HEK293 (cell line): ENCODE results near the gene KCNJ5.

ENCODE experiments used
- CTCF ChIA-PET: fragments of 350-600 bp; formaldehyde crosslinking; extraction: SDS; loops from one replicate; lab custom pipeline; 2021; ENCODE audit warnings: antibody characterized with exemption; lab: Yijun Ruan, JAX
- POLR2A ChIA-PET: fragments of 300-600 bp; formaldehyde crosslinking; extraction: SDS; loops from one replicate; lab custom pipeline; 2020; ENCODE audit warnings: antibody characterized with exemption, inconsistent platforms; lab: Yijun Ruan, JAX
- H3K27ac ChIP-seq: fragments of 200-500 bp; sonication (Bioruptor generic); 2 replicates; pipeline ENCODE4 v1.5.1; 2014; ENCODE audit warnings: low read depth, low read length, control low read depth, inconsistent platforms; ENCODE audit errors: extremely low read depth
- H3K36me3 ChIP-seq, 2 experiments: fragments of 200-500 bp in 1 of 2; sonication (Bioruptor generic) in 1 of 2; 1 replicate in 1 of 2; 2 replicates in 1 of 2; pipeline ENCODE4 v1.5.1; 2014 to 2017; ENCODE audit warnings: inconsistent platforms in 2 of 2, low read length in 2 of 2; ENCODE audit not compliant: control insufficient read depth in 2 of 2, insufficient read depth in 1 of 2
- H3K4me1 ChIP-seq: fragments of 200-500 bp; sonication (Bioruptor generic); 2 replicates; pipeline ENCODE4 v1.5.1; 2014; ENCODE audit warnings: mild to moderate bottlenecking, low read length, inconsistent platforms; ENCODE audit not compliant: control insufficient read depth, insufficient read depth
- H3K4me3 ChIP-seq: 2 replicates; pipeline ENCODE4 v1.5.1; 2011; ENCODE audit warnings: low read depth, mild to moderate bottlenecking, control low read depth, low read length, moderate library complexity
- H3K9me3 ChIP-seq: fragments of 200-500 bp; sonication (Bioruptor generic); 2 replicates; pipeline ENCODE4 v1.5.1; 2014; ENCODE audit warnings: low read depth, low read length, inconsistent platforms; ENCODE audit not compliant: control insufficient read depth, insufficient read depth
- BCL11A ChIP-seq: fragments of 450-650 bp; formaldehyde crosslinking; IDR thresholded peaks from 2 replicates; pipeline ENCODE4 v1.5.1; 2016; ENCODE audit warnings: low read depth, missing biosample characterization, missing genetic modification characterization
- FEZF1 ChIP-seq: fragments of 450-650 bp; formaldehyde crosslinking; IDR thresholded peaks from 2 replicates; pipeline ENCODE4 v1.5.1; 2016; ENCODE audit warnings: missing biosample characterization, missing genetic modification characterization
- HOXA7 ChIP-seq: sonication (generic); formaldehyde crosslinking; IDR thresholded peaks from 2 replicates; pipeline ENCODE4 v1.8.1; 2022; ENCODE audit warnings: missing genetic modification reagents, borderline replicate concordance
- KLF9 ChIP-seq: fragments of 450-650 bp; formaldehyde crosslinking; IDR thresholded peaks from 2 replicates; pipeline ENCODE4 v1.5.1; 2016; ENCODE audit warnings: missing biosample characterization, missing genetic modification characterization, low read depth
- SP2 ChIP-seq: fragments of 450-650 bp; formaldehyde crosslinking; IDR thresholded peaks from 2 replicates; pipeline ENCODE4 v1.5.1; 2016; ENCODE audit warnings: missing biosample characterization, missing genetic modification characterization
- ZBTB21 ChIP-seq: fragments of 450-650 bp; formaldehyde crosslinking; IDR thresholded peaks from 2 replicates; pipeline ENCODE4 v1.5.1; 2017; ENCODE audit warnings: missing biosample characterization, missing genetic modification characterization
- ZNF114 ChIP-seq: fragments of 450-650 bp; formaldehyde crosslinking; IDR thresholded peaks from 2 replicates; pipeline ENCODE4 v1.5.0; 2017; ENCODE audit warnings: missing biosample characterization, missing genetic modification characterization
- ZNF133 ChIP-seq: fragments of 450-650 bp; formaldehyde crosslinking; IDR thresholded peaks from 2 replicates; pipeline ENCODE4 v1.5.1; 2016; ENCODE audit warnings: missing biosample characterization, missing genetic modification characterization
- ZNF157 ChIP-seq: fragments of 450-650 bp; formaldehyde crosslinking; IDR thresholded peaks from 2 replicates; pipeline ENCODE4 v1.5.1; 2016; ENCODE audit warnings: missing biosample characterization, missing genetic modification characterization
- ZNF48 ChIP-seq: fragments of 450-650 bp; formaldehyde crosslinking; IDR thresholded peaks from 2 replicates; pipeline ENCODE4 v1.5.1; 2016; ENCODE audit warnings: missing biosample characterization, missing genetic modification characterization
- ZNF544 ChIP-seq: fragments of 450-650 bp; formaldehyde crosslinking; IDR thresholded peaks from 2 replicates; pipeline ENCODE4 v1.5.0; 2017; ENCODE audit warnings: missing biosample characterization, missing genetic modification characterization
- ZNF555 ChIP-seq: fragments of 450-650 bp; formaldehyde crosslinking; conservative IDR thresholded peaks from 2 replicates; pipeline ENCODE4 v1.5.1; 2017; ENCODE audit warnings: missing biosample characterization, mild to moderate bottlenecking, missing genetic modification characterization, inconsistent platforms
- ZNF621 ChIP-seq: fragments of 450-650 bp; formaldehyde crosslinking; IDR thresholded peaks from 2 replicates; pipeline ENCODE4 v1.5.1; 2017; ENCODE audit warnings: missing biosample characterization, missing genetic modification characterization
- ZNF707 ChIP-seq: fragments of 450-650 bp; formaldehyde crosslinking; IDR thresholded peaks from 2 replicates; pipeline ENCODE4 v1.5.1; 2016; ENCODE audit warnings: missing biosample characterization, missing genetic modification characterization
- ZNF791 ChIP-seq: fragments of 450-650 bp; formaldehyde crosslinking; IDR thresholded peaks from 2 replicates; pipeline ENCODE4 v1.5.1; 2016; ENCODE audit warnings: missing biosample characterization, missing genetic modification characterization
- ZNF843 ChIP-seq: fragments of 450-650 bp; formaldehyde crosslinking; IDR thresholded peaks from 2 replicates; pipeline ENCODE4 v1.5.1; 2016; ENCODE audit warnings: missing biosample characterization, missing genetic modification characterization
- ZSCAN16 ChIP-seq: fragments of 450-650 bp; formaldehyde crosslinking; IDR thresholded peaks from 2 replicates; pipeline ENCODE4 v1.5.1; 2016; ENCODE audit warnings: missing biosample characterization, missing genetic modification characterization
- ZSCAN30 ChIP-seq: fragments of 450-650 bp; IDR thresholded peaks from 2 replicates; pipeline ENCODE4 v1.5.1; 2018; ENCODE audit warnings: missing biosample characterization, mild to moderate bottlenecking, missing genetic modification characterization, moderate library complexity
- TF ChIP-seq, protein P1 (sequence below): fragments of 450-650 bp; formaldehyde crosslinking; IDR thresholded peaks from 2 replicates; pipeline ENCODE4 v1.5.1; 2016; ENCODE audit warnings: missing biosample characterization, missing genetic modification characterization
- TF ChIP-seq, protein P2 (sequence below): fragments of 450-650 bp; formaldehyde crosslinking; IDR thresholded peaks from 2 replicates; pipeline ENCODE4 v1.5.1; 2016; ENCODE audit warnings: missing biosample characterization, missing genetic modification characterization
- TF ChIP-seq, protein P3 (sequence below): fragments of 450-650 bp; formaldehyde crosslinking; IDR thresholded peaks from 2 replicates; pipeline ENCODE4 v1.5.1; 2016; ENCODE audit warnings: missing biosample characterization, missing genetic modification characterization, borderline replicate concordance
- TF ChIP-seq, protein P4 (sequence below): fragments of 450-650 bp; formaldehyde crosslinking; IDR thresholded peaks from 2 replicates; pipeline ENCODE4 v1.5.1; 2016; ENCODE audit warnings: missing biosample characterization, missing genetic modification characterization, borderline replicate concordance
- TF ChIP-seq, protein P5 (sequence below): fragments of 450-650 bp; formaldehyde crosslinking; IDR thresholded peaks from 2 replicates; pipeline ENCODE4 v1.5.1; 2016; ENCODE audit warnings: missing biosample characterization, missing genetic modification characterization

KCNJ5 gene

DNA sequence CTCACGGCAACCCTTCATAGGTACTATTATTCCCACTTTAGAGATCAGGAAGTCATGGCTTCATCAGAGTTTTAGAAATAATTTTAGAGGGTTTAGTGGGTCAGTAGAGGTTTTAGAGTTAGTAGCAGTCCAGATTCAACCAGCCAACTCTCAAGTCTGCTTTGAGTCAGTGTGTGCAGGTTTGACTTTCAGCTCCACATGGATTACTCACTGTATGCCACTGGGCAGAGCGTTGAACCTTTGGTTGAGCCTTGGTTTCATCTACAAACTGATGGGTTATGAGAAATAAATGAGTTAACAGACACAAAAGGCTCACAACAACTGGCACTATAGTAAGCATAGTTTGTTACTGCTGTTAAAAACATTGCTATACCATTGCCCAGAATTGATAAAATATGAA, 70.5 kb downstream of the KCNJ5 start:
- ChIA-PET POLR2A (no interaction called here), CTCF (interaction anchor here (18.1 kb wide), 1 partner anchor 73 kb away, joined by 556 read pairs; the partner anchor contains the start of gene KCNJ5)
- Histone ChIP-seq H3K36me3 (no peaks in the 10 kb centered on the region), H3K27ac (no peak overlapping the region), H3K4me1 (peaks cover 4% of the 10 kb centered on the region), H3K4me3 (no peak overlapping the region), H3K9me3 (no peaks in the 10 kb centered on the region)
- TF ChIP-seq BCL11A = no peak
- TF ChIP-seq ZNF621 (tag by site-specific recombination) = no peak
- no peak for TF ChIP-seq ZNF707
- TF ChIP-seq ZNF114 (tag by site-specific recombination) = no peak
- no peak for TF ChIP-seq ZNF157 (tag by site-specific recombination)
- TF ChIP-seq ZSCAN30 (tag by site-specific recombination) = no peak
- no peak for TF ChIP-seq HOXA7
- TF ChIP-seq ZNF843 (tag by site-specific recombination) = no peak
- TF ChIP-seq ZSCAN16 (tag by site-specific recombination) = no peak
- TF ChIP-seq KLF9 (tag by site-specific recombination) = no peak
- TF ChIP-seq SP2 (tag by site-specific recombination) = no peak
- TF ChIP-seq, protein P1, sequence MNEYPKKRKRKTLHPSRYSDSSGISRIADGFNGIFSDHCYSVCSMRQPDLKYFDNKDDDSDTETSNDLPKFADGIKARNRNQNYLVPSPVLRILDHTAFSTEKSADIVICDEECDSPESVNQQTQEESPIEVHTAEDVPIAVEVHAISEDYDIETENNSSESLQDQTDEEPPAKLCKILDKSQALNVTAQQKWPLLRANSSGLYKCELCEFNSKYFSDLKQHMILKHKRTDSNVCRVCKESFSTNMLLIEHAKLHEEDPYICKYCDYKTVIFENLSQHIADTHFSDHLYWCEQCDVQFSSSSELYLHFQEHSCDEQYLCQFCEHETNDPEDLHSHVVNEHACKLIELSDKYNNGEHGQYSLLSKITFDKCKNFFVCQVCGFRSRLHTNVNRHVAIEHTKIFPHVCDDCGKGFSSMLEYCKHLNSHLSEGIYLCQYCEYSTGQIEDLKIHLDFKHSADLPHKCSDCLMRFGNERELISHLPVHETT = no peak
- no peak for TF ChIP-seq ZNF791 (tag by site-specific recombination)

DNA sequence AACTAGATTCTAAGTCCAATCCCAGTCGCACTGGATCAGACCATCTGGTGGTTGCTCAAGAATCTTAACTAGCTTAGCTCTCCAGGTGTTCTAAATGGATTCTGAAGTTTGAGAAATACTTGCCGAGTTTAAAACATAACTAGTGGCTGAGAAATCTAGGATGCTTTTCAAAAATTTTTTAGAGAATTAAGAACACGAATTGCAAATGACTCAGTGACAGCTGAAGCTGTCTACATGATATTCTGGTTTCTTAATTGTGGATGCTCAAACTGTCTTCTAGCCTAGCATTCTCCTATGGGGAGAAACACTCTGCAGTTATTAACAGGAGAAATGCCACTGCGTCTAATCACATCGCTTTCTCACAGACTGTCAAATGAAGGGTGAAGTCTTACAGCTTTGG, 71.7 kb downstream of the KCNJ5 start:
- H3K36me3 ChIP-seq = no peaks in the 10 kb centered on the region
- POLR2A ChIA-PET = no interaction called here
- no peaks in the 10 kb centered on the region for H3K9me3 ChIP-seq
- CTCF ChIA-PET = interaction anchor here (18.1 kb wide), 1 partner anchor 74 kb away, joined by 556 read pairs; the partner anchor contains the start of gene KCNJ5
- H3K4me1 ChIP-seq = peaks cover 11% of the 10 kb centered on the region
- no peak overlapping the region for H3K4me3 ChIP-seq
- H3K27ac ChIP-seq = no peak overlapping the region
- TF ChIP-seq, protein P2, sequence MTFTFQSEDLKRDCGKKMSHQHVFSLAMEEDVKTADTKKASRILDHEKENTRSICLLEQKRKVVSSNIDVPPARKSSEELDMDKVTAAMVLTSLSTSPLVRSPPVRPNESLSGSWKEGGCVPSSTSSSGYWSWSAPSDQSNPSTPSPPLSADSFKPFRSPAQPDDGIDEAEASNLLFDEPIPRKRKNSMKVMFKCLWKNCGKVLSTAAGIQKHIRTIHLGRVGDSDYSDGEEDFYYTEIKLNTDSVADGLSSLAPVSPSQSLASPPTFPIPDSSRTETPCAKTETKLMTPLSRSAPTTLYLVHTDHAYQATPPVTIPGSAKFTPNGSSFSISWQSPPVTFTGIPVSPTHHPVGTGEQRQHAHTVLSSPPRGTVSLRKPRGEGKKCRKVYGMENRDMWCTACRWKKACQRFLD (tag by site-specific recombination) = no peak
- TF ChIP-seq FEZF1 (tag by site-specific recombination) (no peak), ZNF133 (no peak), ZBTB21 (tag by site-specific recombination) (no peak), ZNF555 (tag by site-specific recombination) (no peak), ZNF48 (no peak), ZNF544 (tag by site-specific recombination) (no peak)
- TF ChIP-seq, protein P3, sequence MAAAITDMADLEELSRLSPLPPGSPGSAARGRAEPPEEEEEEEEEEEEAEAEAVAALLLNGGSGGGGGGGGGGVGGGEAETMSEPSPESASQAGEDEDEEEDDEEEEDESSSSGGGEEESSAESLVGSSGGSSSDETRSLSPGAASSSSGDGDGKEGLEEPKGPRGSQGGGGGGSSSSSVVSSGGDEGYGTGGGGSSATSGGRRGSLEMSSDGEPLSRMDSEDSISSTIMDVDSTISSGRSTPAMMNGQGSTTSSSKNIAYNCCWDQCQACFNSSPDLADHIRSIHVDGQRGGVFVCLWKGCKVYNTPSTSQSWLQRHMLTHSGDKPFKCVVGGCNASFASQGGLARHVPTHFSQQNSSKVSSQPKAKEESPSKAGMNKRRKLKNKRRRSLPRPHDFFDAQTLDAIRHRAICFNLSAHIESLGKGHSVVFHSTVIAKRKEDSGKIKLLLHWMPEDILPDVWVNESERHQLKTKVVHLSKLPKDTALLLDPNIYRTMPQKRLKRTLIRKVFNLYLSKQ (tag by site-specific recombination) = no peak
- TF ChIP-seq, protein P4, sequence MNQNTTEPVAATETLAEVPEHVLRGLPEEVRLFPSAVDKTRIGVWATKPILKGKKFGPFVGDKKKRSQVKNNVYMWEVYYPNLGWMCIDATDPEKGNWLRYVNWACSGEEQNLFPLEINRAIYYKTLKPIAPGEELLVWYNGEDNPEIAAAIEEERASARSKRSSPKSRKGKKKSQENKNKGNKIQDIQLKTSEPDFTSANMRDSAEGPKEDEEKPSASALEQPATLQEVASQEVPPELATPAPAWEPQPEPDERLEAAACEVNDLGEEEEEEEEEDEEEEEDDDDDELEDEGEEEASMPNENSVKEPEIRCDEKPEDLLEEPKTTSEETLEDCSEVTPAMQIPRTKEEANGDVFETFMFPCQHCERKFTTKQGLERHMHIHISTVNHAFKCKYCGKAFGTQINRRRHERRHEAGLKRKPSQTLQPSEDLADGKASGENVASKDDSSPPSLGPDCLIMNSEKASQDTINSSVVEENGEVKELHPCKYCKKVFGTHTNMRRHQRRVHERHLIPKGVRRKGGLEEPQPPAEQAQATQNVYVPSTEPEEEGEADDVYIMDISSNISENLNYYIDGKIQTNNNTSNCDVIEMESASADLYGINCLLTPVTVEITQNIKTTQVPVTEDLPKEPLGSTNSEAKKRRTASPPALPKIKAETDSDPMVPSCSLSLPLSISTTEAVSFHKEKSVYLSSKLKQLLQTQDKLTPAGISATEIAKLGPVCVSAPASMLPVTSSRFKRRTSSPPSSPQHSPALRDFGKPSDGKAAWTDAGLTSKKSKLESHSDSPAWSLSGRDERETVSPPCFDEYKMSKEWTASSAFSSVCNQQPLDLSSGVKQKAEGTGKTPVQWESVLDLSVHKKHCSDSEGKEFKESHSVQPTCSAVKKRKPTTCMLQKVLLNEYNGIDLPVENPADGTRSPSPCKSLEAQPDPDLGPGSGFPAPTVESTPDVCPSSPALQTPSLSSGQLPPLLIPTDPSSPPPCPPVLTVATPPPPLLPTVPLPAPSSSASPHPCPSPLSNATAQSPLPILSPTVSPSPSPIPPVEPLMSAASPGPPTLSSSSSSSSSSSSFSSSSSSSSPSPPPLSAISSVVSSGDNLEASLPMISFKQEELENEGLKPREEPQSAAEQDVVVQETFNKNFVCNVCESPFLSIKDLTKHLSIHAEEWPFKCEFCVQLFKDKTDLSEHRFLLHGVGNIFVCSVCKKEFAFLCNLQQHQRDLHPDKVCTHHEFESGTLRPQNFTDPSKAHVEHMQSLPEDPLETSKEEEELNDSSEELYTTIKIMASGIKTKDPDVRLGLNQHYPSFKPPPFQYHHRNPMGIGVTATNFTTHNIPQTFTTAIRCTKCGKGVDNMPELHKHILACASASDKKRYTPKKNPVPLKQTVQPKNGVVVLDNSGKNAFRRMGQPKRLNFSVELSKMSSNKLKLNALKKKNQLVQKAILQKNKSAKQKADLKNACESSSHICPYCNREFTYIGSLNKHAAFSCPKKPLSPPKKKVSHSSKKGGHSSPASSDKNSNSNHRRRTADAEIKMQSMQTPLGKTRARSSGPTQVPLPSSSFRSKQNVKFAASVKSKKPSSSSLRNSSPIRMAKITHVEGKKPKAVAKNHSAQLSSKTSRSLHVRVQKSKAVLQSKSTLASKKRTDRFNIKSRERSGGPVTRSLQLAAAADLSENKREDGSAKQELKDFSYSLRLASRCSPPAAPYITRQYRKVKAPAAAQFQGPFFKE (tag by site-specific recombination) = no peak
- TF ChIP-seq, protein P5, sequence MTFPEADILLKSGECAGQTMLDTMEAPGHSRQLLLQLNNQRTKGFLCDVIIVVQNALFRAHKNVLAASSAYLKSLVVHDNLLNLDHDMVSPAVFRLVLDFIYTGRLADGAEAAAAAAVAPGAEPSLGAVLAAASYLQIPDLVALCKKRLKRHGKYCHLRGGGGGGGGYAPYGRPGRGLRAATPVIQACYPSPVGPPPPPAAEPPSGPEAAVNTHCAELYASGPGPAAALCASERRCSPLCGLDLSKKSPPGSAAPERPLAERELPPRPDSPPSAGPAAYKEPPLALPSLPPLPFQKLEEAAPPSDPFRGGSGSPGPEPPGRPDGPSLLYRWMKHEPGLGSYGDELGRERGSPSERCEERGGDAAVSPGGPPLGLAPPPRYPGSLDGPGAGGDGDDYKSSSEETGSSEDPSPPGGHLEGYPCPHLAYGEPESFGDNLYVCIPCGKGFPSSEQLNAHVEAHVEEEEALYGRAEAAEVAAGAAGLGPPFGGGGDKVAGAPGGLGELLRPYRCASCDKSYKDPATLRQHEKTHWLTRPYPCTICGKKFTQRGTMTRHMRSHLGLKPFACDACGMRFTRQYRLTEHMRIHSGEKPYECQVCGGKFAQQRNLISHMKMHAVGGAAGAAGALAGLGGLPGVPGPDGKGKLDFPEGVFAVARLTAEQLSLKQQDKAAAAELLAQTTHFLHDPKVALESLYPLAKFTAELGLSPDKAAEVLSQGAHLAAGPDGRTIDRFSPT (tag by site-specific recombination) = no peak
- TF ChIP-seq, all 188 proteins: peak for 0
